Naive thymus-derived CD8-positive, alpha-beta T cell (primary cell): ENCODE data around the gene GRM2. TPM values are rescaled to one million over a fixed set of nuclear protein-coding genes. Genes with fewer than 3 reads are reported as not detected.
A peak's percentile ranks its signal among the peaks of the same experiment; 100 is the strongest.

Experiments
- ATAC-seq, 2 donors: fragments of 150-1000 bp; cut with Tn5 transposase in 1 of 2; sonication (Bioruptor Pico), chemical (Tn5 transposase) in 1 of 2; 1 replicate in 1 of 2; 2 replicates in 1 of 2; pipeline ENCODE4 v1.10.0; 2021; ENCODE audit warnings: mild to moderate bottlenecking in 2 of 2, moderate library complexity in 2 of 2
- POLR2A ChIA-PET: fragments of 350-600 bp; sonication (Branson Sonifier 250); formaldehyde crosslinking; loops from one replicate; lab custom pipeline; 2021; ENCODE audit warnings: antibody characterized with exemption; lab: Charles Lee
- DNase-seq, 10 donors: peaks; one replicate each; pipeline versions ENCODE4 v3.0.0 to v3.0.0-alpha.2; 2020 to 2022
- H3K27ac Mint-ChIP-seq, 10 donors: one replicate each; pipeline ENCODE4 v1.8.0; 2020 to 2022; ENCODE audit warnings: mild to moderate bottlenecking in 10 of 10, mixed read lengths in 10 of 10, moderate library complexity in 4 of 10, inconsistent platforms in 1 of 10
- H3K27me3 Mint-ChIP-seq, 5 donors: one replicate each; pipeline ENCODE4 v1.8.0; 2021 to 2022; ENCODE audit warnings: mixed read lengths in 5 of 5
- H3K36me3 Mint-ChIP-seq, 3 donors: one replicate each; pipeline ENCODE4 v1.8.0; 2020 to 2022; ENCODE audit warnings: mixed read lengths in 3 of 3, mild to moderate bottlenecking in 2 of 3, inconsistent platforms in 1 of 3
- H3K4me1 Mint-ChIP-seq, 4 donors: one replicate each; pipeline ENCODE4 v1.8.0; 2021 to 2022; ENCODE audit warnings: mixed read lengths in 4 of 4
- H3K4me3 Mint-ChIP-seq, 10 donors: one replicate each; pipeline ENCODE4 v1.8.0; 2020 to 2022; ENCODE audit warnings: mild to moderate bottlenecking in 10 of 10, mixed read lengths in 10 of 10, moderate library complexity in 6 of 10, inconsistent platforms in 1 of 10
- H3K9me3 Mint-ChIP-seq, 9 donors: one replicate each; pipeline ENCODE4 v1.8.0; 2020 to 2022; ENCODE audit warnings: mixed read lengths in 9 of 9, mild to moderate bottlenecking in 3 of 9, inconsistent platforms in 1 of 9, moderate library complexity in 1 of 9
- polyA plus RNA-seq, 3 donors: library from polyadenylated mRNA; unstranded; fragments of 300-500 nt; fragmentation: Illumina TruSeq; gene quantifications; one replicate each; pipeline ENCODE4 v1.2.3, GENCODE V29; 2021
- total RNA-seq, 8 experiments: library from RNA in 2 of 8; stranded (reverse) in 2 of 8; gene quantifications; one replicate each; pipeline ENCODE4 v1.2.3 and lab custom pipeline; 2021 to 2026

GRM2 gene
- total and polyA plus RNA-seq, 5 experiments from 2014 or later, result 0.09 to 5.0 (median 2.9) TPM; not detected in 2

- ATAC-seq (no peak), DNase-seq (no peak)
- H3K4me1 Mint-ChIP-seq, result peaks cover 14 to 58% (median 19%) of the 10 kb centered on the region in 4 donors
- POLR2A ChIA-PET, result interaction anchor here (0.7 kb wide), 1 partner anchor 13 kb away, joined by 3 read pairs; no protein-coding TSS in a partner anchor
- peak overlapping the region in 1 of 10 donors; percentile 78 for H3K27ac Mint-ChIP-seq
- peak overlapping the region in 1 of 10 donors; percentile 10 for H3K4me3 Mint-ChIP-seq
- peaks cover 0 to 58% (median 2%) of the 10 kb centered on the region in 3 donors for H3K36me3 Mint-ChIP-seq
- no peaks in the 10 kb centered on the region for H3K9me3 Mint-ChIP-seq
- H3K27me3 Mint-ChIP-seq, result no peaks in the 10 kb centered on the region
Observed at GRCh38 chr3:51692980-51693395, 13.9 kb upstream of the GRM2 start.

DNA sequence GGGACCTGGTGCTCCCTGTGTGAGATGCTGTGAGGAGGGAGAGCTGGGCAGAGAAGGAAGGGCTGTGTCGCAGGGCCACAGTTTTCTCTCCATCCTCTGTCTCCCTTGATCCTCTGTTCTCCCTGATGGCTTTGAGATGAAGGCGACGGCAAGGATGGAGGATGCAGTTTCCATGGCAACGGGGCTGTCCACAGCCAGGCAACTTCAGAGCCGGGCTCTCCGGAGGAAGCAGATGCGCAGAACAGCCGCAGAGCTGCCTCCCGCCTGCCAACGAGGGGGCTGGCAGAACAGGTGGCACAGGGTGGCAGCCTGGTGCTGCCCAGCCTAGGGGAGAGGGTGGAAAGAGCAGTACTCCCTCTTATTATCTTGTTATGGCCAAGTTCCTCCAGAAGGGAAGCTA lies 9.9 kb upstream of the GRM2 start:
- DNase-seq, result no peak
- H3K4me1 Mint-ChIP-seq, result peaks cover 7 to 44% (median 20%) of the 10 kb centered on the region in 4 donors
- H3K9me3 Mint-ChIP-seq, result no peaks in the 10 kb centered on the region
- H3K27ac Mint-ChIP-seq, result peak overlapping the region in 3 of 10 donors; percentile 28 to 50 (median 41)
- POLR2A ChIA-PET, result interaction anchor here (0.7 kb wide), 1 partner anchor 9 kb away, joined by 3 read pairs; no protein-coding TSS in a partner anchor
- ATAC-seq, result no peak
- peaks cover 0 to 62% (median 2%) of the 10 kb centered on the region in 3 donors for H3K36me3 Mint-ChIP-seq
- H3K27me3 Mint-ChIP-seq, result no peaks in the 10 kb centered on the region
- no peak overlapping the region for H3K4me3 Mint-ChIP-seq

- peak overlapping the region in 1 of 10 donors; percentile 12 for H3K4me3 Mint-ChIP-seq
- peak overlapping the region in 5 of 10 donors; percentile 29 to 81 (median 55) for H3K27ac Mint-ChIP-seq
- no peaks in the 10 kb centered on the region for H3K27me3 Mint-ChIP-seq
- peaks cover 7 to 35% (median 20%) of the 10 kb centered on the region in 4 donors for H3K4me1 Mint-ChIP-seq
- H3K9me3 Mint-ChIP-seq, result no peaks in the 10 kb centered on the region
- H3K36me3 Mint-ChIP-seq, result peaks cover 0 to 63% (median 2%) of the 10 kb centered on the region in 3 donors
- POLR2A ChIA-PET, result no interaction called here
- DNase-seq (no peak), ATAC-seq (no peak)
Observed at GRCh38 chr3:51698209-51698608, 8.7 kb upstream of the GRM2 start.

GRCh38 chr3:51700403-51700802 lies 6.5 kb upstream of the GRM2 start:
- H3K27ac Mint-ChIP-seq, result no peak overlapping the region
- no peaks in the 10 kb centered on the region for H3K27me3 Mint-ChIP-seq
- no peak for DNase-seq
- POLR2A ChIA-PET, result no interaction called here
- no peaks in the 10 kb centered on the region for H3K9me3 Mint-ChIP-seq
- no peak overlapping the region for H3K4me3 Mint-ChIP-seq
- H3K4me1 Mint-ChIP-seq, result peaks cover 6 to 35% (median 23%) of the 10 kb centered on the region in 4 donors
- H3K36me3 Mint-ChIP-seq, result peaks cover 0 to 65% (median 0%) of the 10 kb centered on the region in 3 donors
- ATAC-seq, result no peak

DNA sequence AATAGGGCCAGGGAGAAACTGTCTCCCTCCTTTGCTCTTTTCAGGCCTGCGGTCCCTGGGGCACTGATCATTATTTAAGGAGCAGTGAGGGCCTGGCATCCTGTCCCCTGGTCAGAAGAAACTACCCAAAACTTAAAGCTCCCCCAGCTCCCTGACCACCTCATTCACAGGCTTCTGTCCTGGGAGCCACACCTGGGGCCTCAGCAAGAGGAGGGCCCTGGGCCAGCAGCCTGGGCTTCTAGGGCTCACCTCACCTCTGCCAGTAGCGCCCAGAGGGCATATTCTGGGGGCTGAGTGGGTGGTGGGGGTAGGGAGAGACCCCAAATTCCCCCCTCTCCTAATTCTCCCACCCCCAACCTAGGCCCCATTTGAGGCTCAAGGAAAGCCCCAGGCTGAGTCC lies 4.7 kb upstream of the GRM2 start:
- no peaks in the 10 kb centered on the region for H3K9me3 Mint-ChIP-seq
- peaks cover 0 to 59% (median 0%) of the 10 kb centered on the region in 3 donors for H3K36me3 Mint-ChIP-seq
- DNase-seq (no peak), ATAC-seq (no peak)
- H3K4me1 Mint-ChIP-seq, result peaks cover 7 to 51% (median 26%) of the 10 kb centered on the region in 4 donors
- peak overlapping the region in 1 of 10 donors; percentile 58 for H3K27ac Mint-ChIP-seq
- H3K27me3 Mint-ChIP-seq, result no peaks in the 10 kb centered on the region
- H3K4me3 Mint-ChIP-seq, result no peak overlapping the region
- POLR2A ChIA-PET, result no interaction called here

GRCh38 chr3:51703068-51703760 lies 3.7 kb upstream of the GRM2 start:
- POLR2A ChIA-PET, result interaction anchor here (0.6 kb wide), 1 partner anchor 146 kb away, joined by 4 read pairs; no protein-coding TSS in a partner anchor
- Mint-ChIP-seq H3K27ac (peak overlapping the region in 4 of 10 donors; percentile 13 to 65 (median 40)), H3K36me3 (peaks cover 0 to 51% (median 0%) of the 10 kb centered on the region in 3 donors), H3K4me1 (peaks cover 7 to 54% (median 25%) of the 10 kb centered on the region in 4 donors), H3K9me3 (no peaks in the 10 kb centered on the region), H3K27me3 (no peaks in the 10 kb centered on the region), H3K4me3 (no peak overlapping the region)
- DNase-seq (peak in 1 of 10 donors; percentile 51), ATAC-seq (no peak)

- ATAC-seq, result no peak
- H3K4me1 Mint-ChIP-seq, result peaks cover 4 to 47% (median 23%) of the 10 kb centered on the region in 4 donors
- peak overlapping the region in 4 of 10 donors; percentile 20 to 50 (median 34) for H3K27ac Mint-ChIP-seq
- H3K36me3 Mint-ChIP-seq, result peaks cover 0 to 44% (median 0%) of the 10 kb centered on the region in 3 donors
- H3K27me3 Mint-ChIP-seq, result no peaks in the 10 kb centered on the region
- peak in 1 of 10 donors; percentile 54 for DNase-seq
- H3K4me3 Mint-ChIP-seq, result no peak overlapping the region
- H3K9me3 Mint-ChIP-seq, result no peaks in the 10 kb centered on the region
- POLR2A ChIA-PET, result interaction anchor here (0.6 to 1.3 kb wide), 2 partner anchors 22 to 147 kb away, joined by 3 to 4 read pairs; no protein-coding TSS in a partner anchor
Observed at GRCh38 chr3:51703761-51704510, 2.9 kb upstream of the GRM2 start.

DNA sequence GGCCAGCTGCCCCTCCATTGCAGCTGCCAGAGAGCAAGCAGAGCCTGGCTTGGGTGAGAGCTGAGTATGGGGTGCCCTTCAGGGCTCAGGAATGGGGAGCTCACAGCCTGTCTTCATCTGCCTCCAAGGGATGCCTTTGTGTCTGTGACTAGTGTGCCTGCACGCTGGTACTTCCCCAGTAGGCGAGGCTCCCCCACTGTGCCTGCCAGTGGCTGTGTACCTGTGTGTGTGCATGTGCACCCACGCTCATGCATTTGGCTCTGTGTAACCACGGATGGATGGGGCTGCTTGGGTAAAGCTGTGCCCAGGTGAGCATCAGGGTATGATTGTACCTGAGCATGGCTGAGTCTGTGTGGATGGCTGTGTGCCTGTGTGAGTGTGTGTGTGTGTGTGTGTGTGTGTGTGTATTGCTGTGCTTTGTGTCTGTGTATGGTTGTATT lies 2.3 kb upstream of the GRM2 start:
- H3K36me3 Mint-ChIP-seq, result peaks cover 0 to 38% (median 0%) of the 10 kb centered on the region in 3 donors

DNA sequence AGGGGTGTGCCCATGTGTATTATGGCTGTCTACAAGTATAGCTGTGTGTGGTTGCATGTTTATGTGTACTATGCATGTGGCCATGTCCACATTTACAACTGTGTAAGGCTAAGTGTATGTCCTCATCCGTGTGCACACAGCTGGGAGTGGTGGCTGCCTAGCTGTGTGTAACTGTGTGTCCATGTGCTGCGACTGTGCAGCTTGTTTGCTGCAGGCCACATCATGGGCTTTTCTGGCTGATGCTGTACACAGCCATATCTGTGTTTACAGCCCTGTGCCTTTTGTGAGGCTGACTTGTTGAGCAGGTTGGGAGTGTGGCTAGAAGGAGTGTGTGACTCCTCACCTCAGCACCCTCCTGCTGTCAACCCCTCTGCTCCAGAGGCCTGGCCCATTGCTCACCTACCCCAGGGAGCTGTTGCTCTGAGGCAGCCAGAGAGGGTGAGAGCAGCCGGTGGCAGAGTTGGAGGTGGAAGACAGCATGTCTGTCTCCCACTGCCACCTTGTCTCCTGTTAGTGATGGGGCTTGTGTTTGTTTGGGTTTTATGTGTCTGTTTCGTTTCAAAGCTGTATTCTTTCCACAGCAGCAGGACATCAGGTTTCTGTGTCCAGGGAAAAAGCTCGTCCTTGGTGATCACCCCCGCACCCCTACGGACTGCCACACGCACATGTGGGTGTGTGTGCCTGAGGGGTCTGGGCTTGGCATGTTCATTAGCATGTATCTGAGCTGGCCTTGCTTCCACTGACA lies 1.4 kb upstream of the GRM2 start:
- Mint-ChIP-seq H3K9me3 (no peaks in the 10 kb centered on the region), H3K27me3 (no peaks in the 10 kb centered on the region), H3K4me1 (peaks cover 4 to 48% (median 23%) of the 10 kb centered on the region in 4 donors), H3K27ac (no peak overlapping the region), H3K4me3 (peak overlapping the region in 1 of 10 donors; percentile 20), H3K36me3 (peaks cover 0 to 35% (median 0%) of the 10 kb centered on the region in 3 donors)
- no peak for ATAC-seq
- DNase-seq, result no peak
- POLR2A ChIA-PET, result interaction anchor here (0.5 to 1.3 kb wide), 5 partner anchors 9 to 1355 kb away, joined by 3 read pairs; partner anchors contain the start of genes CYB561D2 and NPRL2

More for the DNA sequence above, 2.3 kb upstream of the GRM2 start:
- POLR2A ChIA-PET, result interaction anchor here (1.3 kb wide), 2 partner anchors 10 to 22 kb away, joined by 3 read pairs; no protein-coding TSS in a partner anchor
- DNase-seq (peak in 1 of 10 donors; percentile 60), ATAC-seq (no peak)
- no peaks in the 10 kb centered on the region for H3K27me3 Mint-ChIP-seq
- H3K4me1 Mint-ChIP-seq, result peaks cover 1 to 42% (median 21%) of the 10 kb centered on the region in 4 donors
- no peaks in the 10 kb centered on the region for H3K9me3 Mint-ChIP-seq
- peak overlapping the region in 4 of 10 donors; percentile 6 to 68 (median 48) for H3K27ac Mint-ChIP-seq
- no peak overlapping the region for H3K4me3 Mint-ChIP-seq

DNA sequence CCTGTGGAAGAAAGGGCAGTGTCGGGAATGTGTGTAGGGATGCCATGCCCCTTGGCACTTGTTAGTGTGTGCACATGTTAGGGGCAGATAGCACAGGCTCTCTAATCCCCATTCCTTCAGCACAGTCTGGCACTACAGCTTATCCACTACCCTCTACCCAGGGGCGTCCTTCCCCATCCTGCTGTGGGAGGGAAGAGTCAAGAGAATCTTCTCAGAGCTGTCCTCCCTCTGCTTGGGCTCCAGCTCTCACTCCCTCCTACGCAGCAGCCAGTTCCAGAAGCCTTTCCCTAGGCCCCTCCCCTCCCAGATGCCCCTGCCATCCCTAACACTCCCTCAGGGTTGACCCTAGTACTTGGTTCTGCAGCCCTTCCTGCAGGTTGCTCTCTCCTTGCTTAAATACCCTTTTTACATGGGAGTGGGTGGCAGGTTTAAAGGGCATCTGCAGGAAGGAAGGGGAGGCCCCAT lies 815 bp upstream of the GRM2 start:
- H3K27me3 Mint-ChIP-seq, result no peaks in the 10 kb centered on the region
- H3K9me3 Mint-ChIP-seq, result no peaks in the 10 kb centered on the region
- no peak for DNase-seq
- H3K36me3 Mint-ChIP-seq, result peaks cover 0 to 31% (median 0%) of the 10 kb centered on the region in 3 donors
- no peak overlapping the region for H3K4me3 Mint-ChIP-seq
- no peak for ATAC-seq
- H3K27ac Mint-ChIP-seq, result no peak overlapping the region
- POLR2A ChIA-PET, result interaction anchor here (0.5 to 1.3 kb wide), 4 partner anchors 10 to 1355 kb away, joined by 3 read pairs; partner anchors contain the start of genes CYB561D2 and NPRL2
- peaks cover 4 to 48% (median 23%) of the 10 kb centered on the region in 4 donors for H3K4me1 Mint-ChIP-seq

DNA sequence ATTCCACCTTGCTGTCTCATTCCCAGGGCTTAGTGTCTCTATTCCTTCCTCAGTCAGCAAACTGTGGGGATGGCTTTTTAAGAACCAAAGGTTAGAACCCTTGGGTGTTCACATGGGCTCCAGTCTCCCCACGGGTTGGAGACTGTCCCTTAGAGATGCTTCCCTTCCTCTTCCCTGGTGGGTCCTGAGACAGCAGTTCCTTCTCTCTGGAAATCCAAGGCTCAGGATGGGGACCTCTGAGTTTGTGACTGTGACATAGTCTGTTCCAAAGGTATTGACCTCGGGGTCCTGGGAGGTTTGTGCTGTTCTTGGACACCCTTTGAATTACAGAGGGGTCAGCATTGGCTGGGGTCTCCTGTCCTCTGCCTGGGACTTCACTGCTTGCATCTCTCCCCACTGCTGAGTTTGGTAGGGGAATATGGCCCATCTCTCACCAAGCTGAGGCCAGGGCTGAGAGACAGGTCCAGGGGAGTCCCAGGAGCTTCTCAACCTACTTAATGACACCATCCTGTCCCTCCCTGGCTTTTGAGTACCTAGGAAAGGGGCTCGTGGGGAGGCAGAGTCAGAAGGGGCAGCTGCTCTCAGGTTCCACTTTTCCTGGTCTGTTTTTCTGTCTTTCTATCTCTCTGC lies 1.5 kb downstream of the GRM2 start:
- H3K36me3 Mint-ChIP-seq, result peaks cover 0 to 14% (median 0%) of the 10 kb centered on the region in 3 donors
- peak overlapping the region in 1 of 10 donors; percentile 13 for H3K4me3 Mint-ChIP-seq
- peaks cover 4 to 48% (median 25%) of the 10 kb centered on the region in 4 donors for H3K4me1 Mint-ChIP-seq

More for the DNA sequence above, 1.5 kb downstream of the GRM2 start:
- peak overlapping the region in 4 of 10 donors; percentile 24 to 51 (median 30) for H3K27ac Mint-ChIP-seq
- POLR2A ChIA-PET, result no interaction called here
- DNase-seq (peak in 2 of 10 donors; percentile 16 to 61), ATAC-seq (no peak)
- H3K27me3 Mint-ChIP-seq, result no peaks in the 10 kb centered on the region
- H3K9me3 Mint-ChIP-seq, result no peaks in the 10 kb centered on the region
